Activated gamma-delta T cell treated with anti-CD3 and anti-CD28 coated beads, Interleukin-2, amount 50 U/mL, for 16 hours (primary cell): Measurements from ENCODE around the gene LIMK2.
"Not testable (repeated sequence)": the region's sequence is repeated elsewhere in the genome, so short reads cannot be mapped to it uniquely, and the experiment has no call there.

Experiments
- DNase-seq: peaks from one replicate; pipeline ENCODE4 v3.0.0-alpha.2; 2020; ENCODE audit warnings: low read depth

Gene LIMK2

GRCh38 chr22:31244046-31244942 is 32.2 kb downstream of the LIMK2 start:
- no peak for DNase-seq

GRCh38 chr22:31244943-31245451 is 32.9 kb downstream of the LIMK2 start:
- DNase-seq, result no peak

DNA sequence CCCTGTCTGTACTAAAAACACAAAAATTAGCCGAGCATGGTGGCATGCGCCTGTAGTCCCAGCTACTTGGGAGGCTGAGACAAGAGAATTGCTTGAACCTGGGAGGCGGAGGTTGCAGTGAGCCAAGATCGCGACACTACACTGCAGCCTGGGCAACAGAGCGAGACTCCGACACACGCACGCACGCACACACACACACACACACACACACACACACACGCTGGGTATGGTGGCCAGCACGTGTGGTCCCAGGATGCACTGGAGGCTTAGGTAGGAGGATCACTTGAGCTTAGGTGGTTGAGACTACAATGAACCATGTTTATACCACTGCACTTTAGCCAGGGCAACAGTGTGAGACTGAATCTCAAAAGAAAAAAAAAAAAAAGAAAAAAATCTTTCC is 33.9 kb downstream of the LIMK2 start:
- not testable (repeated sequence) for DNase-seq

GRCh38 chr22:31246687-31247086 is 34.6 kb downstream of the LIMK2 start:
- DNase-seq, result no peak

DNA sequence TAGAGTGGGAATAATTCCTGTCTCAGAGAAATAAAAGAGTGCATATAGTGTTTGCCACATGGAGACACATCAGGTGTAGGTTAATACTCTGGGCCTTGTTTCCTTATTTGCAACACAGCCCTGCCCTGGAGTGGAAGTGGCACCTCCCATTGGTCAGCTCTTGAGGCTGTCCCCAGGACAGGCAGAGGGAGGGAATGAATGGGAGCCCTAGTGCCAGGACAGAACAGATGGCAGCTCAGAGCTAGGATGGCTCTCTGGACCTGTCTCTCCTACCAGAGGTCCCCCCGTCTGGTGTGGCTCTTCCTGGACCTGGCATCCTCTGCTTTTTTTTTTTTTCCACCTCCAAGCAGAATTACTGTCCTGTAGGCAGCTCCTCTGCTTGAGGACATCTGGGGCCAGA is 35.6 kb downstream of the LIMK2 start:
- DNase-seq, result no peak

GRCh38 chr22:31248138-31248745 is 36.1 kb downstream of the LIMK2 start:
- DNase-seq, result peak; percentile 45

- no peak for DNase-seq
Measured at GRCh38 chr22:31248965-31249958, 37.2 kb downstream of the LIMK2 start.

DNA sequence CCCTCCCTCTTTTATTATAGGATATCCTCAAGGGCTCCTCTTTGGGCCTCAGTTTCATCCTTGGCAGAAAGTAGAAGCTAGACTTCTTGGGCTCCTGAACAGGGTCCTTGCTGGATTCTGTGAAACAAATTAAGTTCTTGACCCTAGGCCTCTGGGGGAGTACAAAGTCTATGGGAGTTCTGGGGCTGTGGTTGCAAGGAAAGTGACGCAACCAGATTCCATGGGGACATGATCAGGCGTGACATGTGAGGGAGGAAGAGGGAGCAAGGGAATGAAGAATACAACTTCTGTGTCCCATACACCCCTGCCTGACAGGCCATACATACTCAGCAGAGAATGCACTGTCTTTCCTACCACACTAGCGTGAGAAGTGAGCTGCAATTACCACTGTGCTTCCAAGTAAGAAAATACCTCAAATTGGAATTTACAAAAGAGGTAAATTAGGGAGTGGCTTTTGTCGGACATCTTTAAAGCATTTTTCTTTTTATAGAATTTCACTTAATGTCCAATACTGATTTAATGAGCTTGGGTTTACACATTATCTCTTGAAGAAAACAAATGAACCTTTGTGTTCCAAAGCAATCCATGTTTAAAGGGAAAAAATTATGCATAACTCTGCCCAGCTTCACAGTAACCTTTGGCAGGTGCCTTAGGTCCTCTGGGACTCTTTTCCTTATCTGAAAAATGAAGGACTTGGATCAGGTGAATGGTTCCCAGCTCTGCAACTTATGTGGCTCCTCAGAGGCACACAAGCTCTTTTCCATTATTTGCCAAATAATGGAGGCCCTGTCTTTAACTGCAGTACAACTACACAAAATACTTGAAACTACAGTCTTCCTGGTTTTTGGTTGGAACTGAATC is 38.9 kb downstream of the LIMK2 start:
- no peak for DNase-seq

DNA sequence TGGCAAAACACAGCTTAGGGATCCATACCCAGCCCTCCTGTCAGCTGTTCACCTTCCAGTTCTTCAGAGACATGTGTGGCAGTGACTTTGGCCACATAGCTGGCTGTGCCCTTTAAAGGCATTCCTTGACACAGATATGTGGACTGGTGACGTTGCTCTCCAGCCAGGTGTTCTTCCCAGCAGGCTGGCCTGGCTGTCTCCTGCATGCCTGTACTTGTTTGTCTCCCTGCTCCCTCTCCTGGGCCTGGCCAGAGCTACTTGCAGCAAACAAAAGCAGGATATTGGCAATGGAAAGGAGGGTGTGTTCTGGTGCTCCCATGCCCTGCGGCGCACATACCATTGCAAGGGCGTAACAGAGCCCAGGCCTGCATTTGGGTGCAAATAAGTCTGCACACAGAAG is 41.9 kb downstream of the LIMK2 start:
- no peak for DNase-seq

GRCh38 chr22:31259798-31260473 is 47.8 kb downstream of the LIMK2 start:
- DNase-seq, result no peak

GRCh38 chr22:31260474-31260856 is 48.4 kb downstream of the LIMK2 start:
- no peak for DNase-seq

DNA sequence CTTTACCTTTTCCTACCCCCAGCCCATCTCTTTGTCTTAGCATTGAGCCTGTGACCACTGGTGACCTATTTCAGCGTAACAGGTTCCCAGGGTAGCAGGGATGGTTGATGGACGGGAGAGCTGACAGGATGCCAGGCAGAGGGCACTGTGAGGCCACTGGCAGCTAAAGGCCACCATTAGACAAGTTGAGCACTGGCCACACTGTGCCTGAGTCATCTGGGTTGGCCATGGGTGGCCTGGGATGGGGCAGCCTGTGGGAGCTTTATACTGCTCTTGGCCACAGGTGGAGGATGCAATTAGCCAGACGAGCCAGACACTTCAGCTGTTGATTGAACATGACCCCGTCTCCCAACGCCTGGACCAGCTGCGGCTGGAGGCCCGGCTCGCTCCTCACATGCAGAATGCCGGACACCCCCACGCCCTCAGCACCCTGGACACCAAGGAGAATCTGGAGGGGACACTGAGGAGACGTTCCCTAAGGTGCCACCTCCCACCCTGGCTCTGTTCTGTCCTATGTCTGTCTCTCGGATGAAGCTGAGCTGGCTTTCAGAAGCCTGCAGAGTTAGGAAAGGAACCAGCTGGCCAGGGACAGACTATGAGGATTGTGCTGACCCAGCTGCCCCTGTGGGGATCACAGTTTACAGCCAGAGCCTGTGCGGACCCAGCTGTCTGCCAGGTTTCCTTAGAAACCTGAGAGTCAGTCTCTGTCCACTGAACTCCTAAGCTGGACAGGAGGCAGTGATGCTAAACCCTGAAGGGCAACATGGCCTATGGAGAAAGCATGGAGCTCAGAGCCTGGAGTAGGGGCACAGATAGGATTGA is 50.4 kb downstream of the LIMK2 start:
- DNase-seq, result no peak

- no peak for DNase-seq
Measured at GRCh38 chr22:31263896-31264640, 52.0 kb downstream of the LIMK2 start.

DNA sequence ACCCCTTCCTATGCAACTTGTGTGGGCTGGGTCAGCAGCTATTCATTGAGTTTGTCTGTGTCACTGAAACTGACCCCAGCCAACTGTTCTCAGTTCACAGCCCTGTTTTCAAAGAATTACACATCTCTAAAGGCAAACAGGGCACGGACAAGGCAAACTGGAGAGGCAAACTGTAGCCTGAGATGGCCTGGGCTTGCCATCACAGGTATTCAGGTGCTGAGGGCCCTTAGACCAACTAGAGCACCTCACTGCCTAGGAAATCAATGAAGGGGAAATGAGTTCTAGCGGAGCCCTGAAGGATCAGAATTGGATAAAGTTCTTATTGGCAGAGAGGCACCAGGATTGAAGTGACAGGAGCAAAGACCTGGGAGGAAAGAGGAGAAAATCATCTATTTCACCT is 56.2 kb downstream of the LIMK2 start:
- DNase-seq, result no peak

- no peak for DNase-seq
Measured at GRCh38 chr22:31269892-31270579, 57.9 kb downstream of the LIMK2 start.

DNA sequence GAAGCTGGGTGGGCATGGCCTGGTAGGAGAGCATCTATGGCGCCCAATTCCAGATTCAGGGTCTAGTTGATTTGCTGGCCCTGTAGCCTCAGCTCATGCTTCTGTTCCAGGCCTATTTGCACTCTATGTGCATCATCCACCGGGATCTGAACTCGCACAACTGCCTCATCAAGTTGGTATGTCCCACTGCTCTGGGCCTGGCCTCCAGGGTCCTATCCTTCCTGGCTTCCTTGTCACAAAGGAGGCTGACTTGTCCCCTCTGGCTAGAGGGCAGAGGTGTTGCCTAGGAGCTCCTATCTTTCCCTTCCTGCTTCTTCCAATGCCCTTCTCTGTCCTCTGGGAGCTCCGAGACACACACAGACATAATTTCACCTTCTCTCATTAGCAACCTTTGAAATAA is 58.9 kb downstream of the LIMK2 start:
- no peak for DNase-seq

GRCh38 chr22:31271485-31271884 is 59.4 kb downstream of the LIMK2 start:
- DNase-seq, result no peak
